Measurements from ENCODE around the gene ABHD1.

GRCh38 chr2:27152796-27153464 lies 29.3 kb downstream of the ABHD1 start:
- TF ChIP-seq CTCF (IDR thresholded peaks at IDR 0.05; ENCODE audit: insufficient read depth, low read depth, low read length) (no peak), EZH2 (IDR thresholded peaks at IDR 0.05; ENCODE audit: insufficient read depth, low read length) (no peak)

All from astrocyte (in vitro differentiated cells and primary cell).